Measurements from ENCODE around the gene PRKG1. TPM values are rescaled to one million over a fixed set of nuclear protein-coding genes. Genes with fewer than 3 reads are reported as not detected.

The PRKG1 gene
- total RNA-seq, 1 experiment from 2014 or later, result 0.09 TPM

DNA sequence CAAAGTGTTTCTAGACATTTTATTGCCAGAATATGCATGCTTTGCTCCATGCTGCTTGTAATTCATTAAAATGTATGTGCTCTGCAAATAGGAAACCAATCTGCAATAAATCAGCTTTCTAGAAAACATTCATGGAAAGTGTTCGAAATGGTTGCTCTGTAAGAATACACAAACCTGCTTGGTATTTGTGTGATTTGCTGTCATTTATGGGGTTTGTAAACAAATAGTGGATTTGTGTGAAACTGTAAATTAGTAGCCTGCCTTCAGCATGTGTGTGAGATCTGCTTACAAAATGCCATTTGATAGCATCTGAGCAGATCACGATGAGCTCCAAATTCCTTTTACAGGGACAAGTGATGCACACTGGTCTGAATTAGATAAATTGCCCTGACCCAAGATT lies 844.2 kb downstream of the PRKG1 start:
- POLR2A ChIA-PET, result no interaction called here
- no peak overlapping the region for H3K27ac Mint-ChIP-seq (ENCODE audit: unreplicated experiment)
- TF ChIP-seq, protein P1, sequence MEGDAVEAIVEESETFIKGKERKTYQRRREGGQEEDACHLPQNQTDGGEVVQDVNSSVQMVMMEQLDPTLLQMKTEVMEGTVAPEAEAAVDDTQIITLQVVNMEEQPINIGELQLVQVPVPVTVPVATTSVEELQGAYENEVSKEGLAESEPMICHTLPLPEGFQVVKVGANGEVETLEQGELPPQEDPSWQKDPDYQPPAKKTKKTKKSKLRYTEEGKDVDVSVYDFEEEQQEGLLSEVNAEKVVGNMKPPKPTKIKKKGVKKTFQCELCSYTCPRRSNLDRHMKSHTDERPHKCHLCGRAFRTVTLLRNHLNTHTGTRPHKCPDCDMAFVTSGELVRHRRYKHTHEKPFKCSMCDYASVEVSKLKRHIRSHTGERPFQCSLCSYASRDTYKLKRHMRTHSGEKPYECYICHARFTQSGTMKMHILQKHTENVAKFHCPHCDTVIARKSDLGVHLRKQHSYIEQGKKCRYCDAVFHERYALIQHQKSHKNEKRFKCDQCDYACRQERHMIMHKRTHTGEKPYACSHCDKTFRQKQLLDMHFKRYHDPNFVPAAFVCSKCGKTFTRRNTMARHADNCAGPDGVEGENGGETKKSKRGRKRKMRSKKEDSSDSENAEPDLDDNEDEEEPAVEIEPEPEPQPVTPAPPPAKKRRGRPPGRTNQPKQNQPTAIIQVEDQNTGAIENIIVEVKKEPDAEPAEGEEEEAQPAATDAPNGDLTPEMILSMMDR (IDR thresholded peaks at IDR 0.05; ENCODE audit: insufficient read depth in 1 of 2, low read depth in 1 of 2, low read length in 1 of 2, severe bottlenecking in 1 of 2, unreplicated experiment in 1 of 2), result no peak

DNA sequence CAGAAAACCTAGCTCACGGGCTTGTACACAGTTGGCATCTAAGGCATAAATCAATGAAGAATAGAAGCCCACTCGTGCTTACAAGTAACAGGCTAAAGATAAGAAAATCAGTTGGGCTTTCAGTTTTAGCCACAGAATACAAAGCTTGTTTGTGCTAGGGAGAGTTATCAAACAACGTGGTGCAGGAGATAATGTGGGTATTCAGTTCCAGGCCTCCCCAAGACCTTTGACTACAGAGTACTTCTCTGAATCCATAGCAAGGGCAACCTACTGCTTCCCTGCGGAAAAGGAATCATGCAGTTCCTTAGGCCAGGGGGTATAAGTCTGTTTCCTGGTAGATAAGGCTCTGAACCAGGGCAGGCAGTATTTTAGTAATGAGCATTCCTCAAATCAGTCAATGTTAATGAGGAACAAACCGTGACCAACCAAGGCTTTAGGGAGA lies 844.6 kb downstream of the PRKG1 start:
- POLR2A ChIA-PET, result no interaction called here
- Mint-ChIP-seq H3K4me1 (ENCODE audit: low read depth, unreplicated experiment) (peaks cover 8% of the 10 kb centered on the region), H3K27ac (ENCODE audit: unreplicated experiment) (no peak overlapping the region), H3K4me3 (ENCODE audit: unreplicated experiment) (no peak overlapping the region), H3K9me3 (ENCODE audit: unreplicated experiment) (no peaks in the 10 kb centered on the region), H3K36me3 (ENCODE audit: insufficient read depth, unreplicated experiment) (no peaks in the 10 kb centered on the region), H3K27me3 (ENCODE audit: insufficient read depth, unreplicated experiment) (no peaks in the 10 kb centered on the region)
- H3K9me3 ChIP-seq, result no peaks in the 10 kb centered on the region
- H3K27me3 ChIP-seq (replicated peaks; ENCODE audit: control insufficient read depth, insufficient read depth, low read length), result no peaks in the 10 kb centered on the region
- no peaks in the 10 kb centered on the region for H3K4me1 ChIP-seq
- intact Hi-C loops (cut with micrococcal nuclease; ENCODE audit: unreplicated experiment), result no loop called here
- DNase-seq, result no peak
- no peak overlapping the region for H3K4me3 ChIP-seq (ENCODE audit: low read depth, low read length)
- BruUV-seq (replicated peaks), result no TSS peak
- no peaks in the 10 kb centered on the region for H3K36me3 ChIP-seq (ENCODE audit: control insufficient read depth, insufficient read depth, low read length)
- CTCF ChIA-PET, result no interaction called here
- TF ChIP-seq, protein P1 (IDR thresholded peaks at IDR 0.05; ENCODE audit: insufficient read depth in 1 of 2, low read depth in 1 of 2, low read length in 1 of 2, severe bottlenecking in 1 of 2, unreplicated experiment in 1 of 2), result no peak

More for the DNA sequence above, 844.2 kb downstream of the PRKG1 start:
- Histone ChIP-seq H3K36me3 (ENCODE audit: control insufficient read depth, insufficient read depth, low read length) (no peaks in the 10 kb centered on the region), H3K4me3 (ENCODE audit: low read depth, low read length) (no peak overlapping the region), H3K9me3 (no peaks in the 10 kb centered on the region), H3K27me3 (replicated peaks; ENCODE audit: control insufficient read depth, insufficient read depth, low read length) (no peaks in the 10 kb centered on the region), H3K4me1 (no peaks in the 10 kb centered on the region)
- Mint-ChIP-seq H3K9me3 (ENCODE audit: unreplicated experiment) (no peaks in the 10 kb centered on the region), H3K4me3 (ENCODE audit: unreplicated experiment) (no peak overlapping the region), H3K36me3 (ENCODE audit: insufficient read depth, unreplicated experiment) (no peaks in the 10 kb centered on the region), H3K4me1 (ENCODE audit: low read depth, unreplicated experiment) (peaks cover 8% of the 10 kb centered on the region), H3K27me3 (ENCODE audit: insufficient read depth, unreplicated experiment) (no peaks in the 10 kb centered on the region)
- intact Hi-C loops (cut with micrococcal nuclease; ENCODE audit: unreplicated experiment), result no loop called here
- CTCF ChIA-PET, result no interaction called here
- DNase-seq, result no peak
- BruUV-seq (replicated peaks), result no TSS peak

DNA sequence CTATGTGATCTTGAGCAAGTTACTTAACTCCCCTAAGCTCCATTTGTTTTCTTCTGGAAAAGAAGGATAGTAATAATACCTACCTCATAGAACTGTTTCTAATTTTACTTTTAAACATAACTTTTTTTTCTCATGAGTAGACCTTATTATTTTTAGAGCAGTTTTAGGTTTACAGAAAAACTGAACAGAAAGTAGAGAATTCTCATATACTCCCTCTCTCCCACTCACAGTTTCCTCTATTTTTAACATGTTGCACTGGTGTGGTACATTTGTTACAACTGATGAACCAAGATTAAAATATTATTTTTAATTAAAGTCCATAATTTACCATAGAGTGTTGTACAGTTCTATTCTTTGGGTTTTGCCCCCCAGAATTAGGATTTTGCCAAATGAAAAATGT lies 846.4 kb downstream of the PRKG1 start:
- H3K4me1 Mint-ChIP-seq (ENCODE audit: low read depth, unreplicated experiment), result peaks cover 8% of the 10 kb centered on the region
- CTCF ChIA-PET, result no interaction called here
- Histone ChIP-seq H3K4me3 (ENCODE audit: low read depth, low read length) (no peak overlapping the region), H3K4me1 (no peaks in the 10 kb centered on the region), H3K27me3 (replicated peaks; ENCODE audit: control insufficient read depth, insufficient read depth, low read length) (no peaks in the 10 kb centered on the region), H3K36me3 (ENCODE audit: control insufficient read depth, insufficient read depth, low read length) (no peaks in the 10 kb centered on the region), H3K9me3 (no peaks in the 10 kb centered on the region)
- no TSS peak for BruUV-seq (replicated peaks)
- H3K36me3 Mint-ChIP-seq (ENCODE audit: insufficient read depth, unreplicated experiment), result no peaks in the 10 kb centered on the region
- no peaks in the 10 kb centered on the region for H3K27me3 Mint-ChIP-seq (ENCODE audit: insufficient read depth, unreplicated experiment)
- H3K4me3 Mint-ChIP-seq (ENCODE audit: unreplicated experiment), result no peak overlapping the region
- TF ChIP-seq, protein P1 (IDR thresholded peaks at IDR 0.05; ENCODE audit: insufficient read depth in 1 of 2, low read depth in 1 of 2, low read length in 1 of 2, severe bottlenecking in 1 of 2, unreplicated experiment in 1 of 2), result no peak
- DNase-seq, result no peak
- intact Hi-C loops (cut with micrococcal nuclease; ENCODE audit: unreplicated experiment), result no loop called here
- H3K27ac Mint-ChIP-seq (ENCODE audit: unreplicated experiment), result no peak overlapping the region
- POLR2A ChIA-PET, result no interaction called here
- no peaks in the 10 kb centered on the region for H3K9me3 Mint-ChIP-seq (ENCODE audit: unreplicated experiment)

Data from Caco-2 (cell line).